ENCODE results near the gene TM2D3.
"Not testable (repeated sequence)": the region's sequence is repeated elsewhere in the genome, so short reads cannot be mapped to it uniquely, and the experiment has no call there.

TM2D3 gene

GRCh38 chr15:101657968-101658784, 6.0 kb upstream of the TM2D3 start:
- Histone ChIP-seq H3K9ac (ENCODE audit: low read length) (no peak overlapping the region), H4K20me1 (ENCODE audit: insufficient read depth, low read length) (no peaks in the 10 kb centered on the region), H3K4me3 (ENCODE audit: low read length) (no peak overlapping the region), H3K4me1 (ENCODE audit: low read length) (peaks cover 16% of the 10 kb centered on the region), H3K79me2 (ENCODE audit: low read length) (peaks cover under 1% of the 10 kb centered on the region; the same call in 1 of the 2 replicates), H3K9me3 (ENCODE audit: insufficient read depth, low read length) (no peaks in the 10 kb centered on the region), H3K27ac (ENCODE audit: low read length) (no peak overlapping the region), H3K27me3 (ENCODE audit: low read depth, low read length) (no peaks in the 10 kb centered on the region), H2AFZ (ENCODE audit: low read depth, low read length) (no peak overlapping the region), H3K36me3 (replicated peaks; ENCODE audit: low read depth, low read length) (no peaks in the 10 kb centered on the region), H3K4me2 (ENCODE audit: low read length) (no peak overlapping the region)
- TF ChIP-seq CTCF (IDR thresholded peaks at IDR 0.05; ENCODE audit: low read depth, low read length) (no peak), EZH2phosphoT487 (IDR thresholded peaks at IDR 0.05; ENCODE audit: low read depth) (no peak)

- TF ChIP-seq EZH2phosphoT487 (IDR thresholded peaks at IDR 0.05; ENCODE audit: low read depth): no peak
- Histone ChIP-seq H3K27me3 (ENCODE audit: low read depth, low read length) (no peaks in the 10 kb centered on the region), H3K4me2 (ENCODE audit: low read length) (no peak overlapping the region), H3K9me3 (ENCODE audit: insufficient read depth, low read length) (no peaks in the 10 kb centered on the region), H4K20me1 (ENCODE audit: insufficient read depth, low read length) (no peaks in the 10 kb centered on the region), H3K4me3 (ENCODE audit: low read length) (no peak overlapping the region), H2AFZ (ENCODE audit: low read depth, low read length) (no peak overlapping the region), H3K79me2 (ENCODE audit: low read length) (peaks cover 9% of the 10 kb centered on the region), H3K27ac (ENCODE audit: low read length) (no peak overlapping the region), H3K4me1 (ENCODE audit: low read length) (peaks cover 21% of the 10 kb centered on the region), H3K9ac (ENCODE audit: low read length) (no peak overlapping the region), H3K36me3 (replicated peaks; ENCODE audit: low read depth, low read length) (no peaks in the 10 kb centered on the region)
Observed at GRCh38 chr15:101657171-101657570, 5.0 kb upstream of the TM2D3 start.

- H3K27me3 ChIP-seq (ENCODE audit: low read depth, low read length); H3K36me3 ChIP-seq (replicated peaks; ENCODE audit: low read depth, low read length); H3K9ac ChIP-seq (ENCODE audit: low read length); H2AFZ ChIP-seq (ENCODE audit: low read depth, low read length); H3K27ac ChIP-seq (ENCODE audit: low read length); H3K4me3 ChIP-seq (ENCODE audit: low read length); H3K9me3 ChIP-seq (ENCODE audit: insufficient read depth, low read length): not testable (repeated sequence)
- peak; percentile 59 for TF ChIP-seq CTCF (IDR thresholded peaks at IDR 0.05; ENCODE audit: low read depth, low read length)
- Histone ChIP-seq H4K20me1 (ENCODE audit: insufficient read depth, low read length) (peaks cover 12% of the 10 kb centered on the region), H3K4me1 (ENCODE audit: low read length) (peaks cover 36% of the 10 kb centered on the region), H3K4me2 (ENCODE audit: low read length) (peak overlapping the region; percentile 24), H3K79me2 (ENCODE audit: low read length) (peaks cover 32% of the 10 kb centered on the region)
Observed at GRCh38 chr15:101654624-101655337, 2.6 kb upstream of the TM2D3 start.

- peak overlapping the region; percentile 100 for H3K4me2 ChIP-seq (ENCODE audit: low read length)
- no peak overlapping the region for H3K27ac ChIP-seq (ENCODE audit: low read length)
- peaks cover 38% of the 10 kb centered on the region for H3K79me2 ChIP-seq (ENCODE audit: low read length)
- H3K36me3 ChIP-seq (replicated peaks; ENCODE audit: low read depth, low read length): peaks cover 7% of the 10 kb centered on the region
- peaks cover 16% of the 10 kb centered on the region for H4K20me1 ChIP-seq (ENCODE audit: insufficient read depth, low read length)
- TF ChIP-seq CTCF (IDR thresholded peaks at IDR 0.05; ENCODE audit: low read depth, low read length) (no peak), EZH2phosphoT487 (IDR thresholded peaks at IDR 0.05; ENCODE audit: low read depth) (no peak)
- H2AFZ ChIP-seq (ENCODE audit: low read depth, low read length): no peak overlapping the region
- H3K9ac ChIP-seq (ENCODE audit: low read length): no peak overlapping the region
- no peak overlapping the region for H3K4me3 ChIP-seq (ENCODE audit: low read length)
- peaks cover 36% of the 10 kb centered on the region for H3K4me1 ChIP-seq (ENCODE audit: low read length)
- H3K9me3 ChIP-seq (ENCODE audit: insufficient read depth, low read length): no peaks in the 10 kb centered on the region
- H3K27me3 ChIP-seq (ENCODE audit: low read depth, low read length): no peaks in the 10 kb centered on the region
Observed at GRCh38 chr15:101654171-101654570, 2.0 kb upstream of the TM2D3 start.
